NCI-H1417 (cell line): ENCODE measurements around the gene CRABP2.

Experiments
- DNase-seq, 3 experiments: peaks; one replicate each; lab custom pipeline; 2025; lab: John Stamatoyannopoulos, UW

Gene CRABP2

GRCh38 chr1:156709031-156709430 lies 3.6 kb upstream of the CRABP2 start:
- no peak for DNase-seq

DNA sequence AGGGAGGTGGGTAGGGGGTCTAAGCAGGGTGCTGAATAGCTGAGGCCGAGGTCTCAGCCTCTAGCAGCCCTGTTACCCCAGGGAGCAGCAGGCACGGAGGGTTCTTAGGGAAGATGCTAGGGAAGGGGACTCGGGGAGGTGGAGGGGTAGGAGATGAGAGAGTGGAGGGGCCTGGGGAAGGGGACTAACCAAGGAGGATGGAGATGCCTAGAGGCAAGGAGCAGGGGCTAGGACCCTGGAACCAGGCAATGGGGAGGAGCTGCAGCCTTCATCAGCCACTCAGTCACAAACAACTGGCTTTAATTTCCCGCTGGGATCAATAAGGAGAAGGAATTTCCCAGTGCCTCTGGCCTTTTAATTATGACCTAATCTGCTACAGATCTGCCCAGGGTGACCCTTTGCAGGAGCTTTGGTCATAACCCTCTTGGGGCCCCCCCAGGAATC lies 2.9 kb upstream of the CRABP2 start:
- DNase-seq = no peak

DNA sequence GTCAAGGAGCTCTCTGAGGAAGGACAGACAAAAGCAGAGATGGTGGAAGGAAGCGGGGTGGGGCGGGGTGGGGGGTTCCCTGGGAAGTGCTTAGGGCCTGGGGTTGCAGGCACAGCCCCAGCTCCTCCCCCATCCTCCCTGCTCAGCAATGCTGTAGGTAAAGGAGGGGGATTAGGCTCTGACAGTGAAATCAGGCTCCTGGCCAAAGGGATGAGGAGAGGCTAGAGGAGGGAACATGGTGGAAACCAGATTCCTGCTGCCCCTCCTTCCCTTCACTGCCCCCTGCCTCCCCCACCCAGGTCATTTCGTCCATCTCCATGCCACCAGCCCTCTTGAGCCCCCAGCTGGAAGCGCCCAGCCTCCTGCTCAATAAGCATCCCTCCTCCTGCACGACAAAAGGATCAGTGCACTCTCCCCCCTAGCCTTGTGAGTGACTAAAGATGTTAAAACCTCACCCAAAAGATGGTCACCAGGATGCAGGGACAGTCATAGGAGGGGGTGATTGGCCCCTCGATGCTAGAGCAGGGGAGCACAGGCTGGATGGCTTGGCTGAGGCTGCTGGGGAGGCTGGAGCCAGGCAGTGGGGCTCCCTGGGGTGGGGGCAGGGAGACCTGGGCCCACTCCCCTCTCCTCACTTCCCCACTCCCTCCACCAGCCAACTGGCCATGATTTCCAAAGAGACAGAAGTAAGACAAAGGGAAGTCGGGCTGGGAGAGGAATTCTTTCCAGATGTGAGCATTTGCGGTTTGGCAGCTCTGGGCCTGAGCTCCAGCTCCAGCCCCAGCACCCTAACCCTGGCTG lies 2.2 kb upstream of the CRABP2 start:
- DNase-seq = peak in 1 of 3 experiments; percentile 17

DNA sequence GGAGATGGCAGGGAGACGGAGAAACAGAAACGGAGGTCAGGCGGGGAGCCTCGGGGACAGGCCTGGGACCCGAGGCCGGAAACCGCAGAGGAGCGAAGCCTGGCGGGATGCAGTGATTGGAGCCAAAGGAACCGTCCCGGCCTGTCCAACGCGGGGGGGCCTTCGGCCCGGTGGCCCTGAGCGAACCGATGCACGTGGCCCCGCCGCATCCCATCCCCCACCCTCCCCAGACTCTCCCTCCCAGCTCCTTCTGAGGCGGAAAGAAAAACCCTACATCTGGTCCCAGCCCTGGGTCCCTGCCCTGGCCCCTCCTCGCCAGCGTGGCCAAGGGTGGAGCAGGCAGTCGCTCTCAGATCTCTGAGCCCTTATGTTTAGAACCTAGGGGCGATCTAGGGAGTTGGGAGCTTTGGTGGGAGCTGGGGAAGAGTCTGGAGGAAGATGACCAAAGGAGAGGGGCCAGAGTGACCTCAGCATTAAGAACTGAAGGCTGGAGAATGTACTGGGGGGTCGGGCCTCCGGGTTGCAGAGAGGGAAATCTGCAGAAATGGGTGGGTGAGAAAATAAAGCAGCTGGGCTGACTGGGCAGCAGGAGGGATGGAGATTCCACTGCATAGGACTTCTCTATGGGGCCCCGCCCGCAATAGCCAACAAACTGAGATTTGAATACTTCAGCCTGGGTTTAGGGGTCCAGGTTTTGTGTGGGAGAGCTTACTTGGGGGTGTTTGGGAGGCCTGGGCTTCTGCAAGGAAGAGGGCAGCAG lies 1.5 kb upstream of the CRABP2 start:
- peak in 1 of 3 experiments; percentile 73 for DNase-seq

GRCh38 chr1:156705918-156706656 lies 704 bp upstream of the CRABP2 start:
- DNase-seq = peak; percentile 75 to 88 (median 80)

DNA sequence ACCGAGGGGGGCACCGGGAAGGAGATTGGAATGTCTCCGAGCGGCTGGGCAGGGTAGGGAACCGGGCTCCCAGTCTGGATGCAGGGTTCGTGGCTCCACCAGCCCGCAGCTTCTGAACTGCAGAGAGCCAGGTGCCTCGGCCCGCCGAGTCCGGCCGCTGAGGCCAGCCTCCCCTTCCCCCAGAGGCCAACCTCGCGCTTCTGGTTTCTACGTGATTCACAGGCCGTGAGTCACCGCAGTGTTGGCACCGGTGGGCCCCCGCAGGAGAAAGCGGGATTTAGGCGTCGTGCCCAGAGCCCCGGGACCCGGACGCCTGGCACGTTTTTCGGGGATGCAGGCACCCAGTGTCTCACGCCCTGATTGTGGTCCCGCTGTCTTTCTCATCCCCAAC lies 458 bp downstream of the CRABP2 start:
- peak in 2 of 3 experiments; percentile 28 to 55 for DNase-seq

GRCh38 chr1:156704166-156704711 lies 1.1 kb downstream of the CRABP2 start:
- peak in 2 of 3 experiments; percentile 10 to 39 for DNase-seq

DNA sequence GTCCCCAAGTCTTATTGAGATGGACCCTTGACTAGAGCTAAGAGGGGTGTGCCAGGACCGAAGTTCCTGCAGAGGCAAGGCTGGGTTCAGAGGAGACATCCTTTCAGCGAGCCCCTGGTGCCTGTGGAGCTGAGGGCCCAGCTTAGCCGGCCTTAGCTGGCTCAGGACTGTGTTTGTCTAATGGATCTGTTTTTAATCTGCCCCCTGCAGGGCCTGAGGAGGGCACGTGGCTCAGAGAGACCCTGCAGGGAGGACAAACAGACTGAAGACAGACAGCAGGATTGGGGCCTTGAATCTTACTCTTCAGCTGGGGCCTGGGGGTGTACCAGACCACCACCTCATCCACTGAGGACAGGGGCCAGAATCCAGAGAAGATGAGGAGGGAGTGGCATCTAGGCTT lies 1.6 kb downstream of the CRABP2 start:
- peak in 2 of 3 experiments; percentile 38 to 67 for DNase-seq

DNA sequence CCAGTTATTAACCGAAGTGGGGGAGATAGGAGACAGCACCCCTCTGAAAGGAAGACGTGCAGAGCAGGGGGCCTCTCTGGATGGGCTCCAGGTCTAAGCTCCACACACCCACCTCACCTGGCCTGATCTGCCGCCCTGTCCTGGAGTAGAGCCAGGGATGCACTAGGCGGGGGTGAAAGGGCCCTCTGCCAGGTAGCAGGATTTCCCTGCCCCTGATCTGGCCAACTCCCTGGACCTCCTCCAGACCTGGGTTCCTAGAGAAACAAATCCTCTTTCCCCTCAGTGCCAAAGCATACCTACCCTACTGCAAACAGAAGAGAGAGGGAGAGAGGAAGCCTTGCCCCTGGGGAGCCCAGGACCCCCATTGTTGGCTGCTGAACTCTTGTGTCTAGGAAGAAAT lies 2.0 kb downstream of the CRABP2 start:
- no peak for DNase-seq

GRCh38 chr1:156700736-156701531 lies 4.4 kb downstream of the CRABP2 start:
- no peak for DNase-seq

GRCh38 chr1:156698995-156699394 lies 6.4 kb downstream of the CRABP2 start:
- DNase-seq = no peak

DNA sequence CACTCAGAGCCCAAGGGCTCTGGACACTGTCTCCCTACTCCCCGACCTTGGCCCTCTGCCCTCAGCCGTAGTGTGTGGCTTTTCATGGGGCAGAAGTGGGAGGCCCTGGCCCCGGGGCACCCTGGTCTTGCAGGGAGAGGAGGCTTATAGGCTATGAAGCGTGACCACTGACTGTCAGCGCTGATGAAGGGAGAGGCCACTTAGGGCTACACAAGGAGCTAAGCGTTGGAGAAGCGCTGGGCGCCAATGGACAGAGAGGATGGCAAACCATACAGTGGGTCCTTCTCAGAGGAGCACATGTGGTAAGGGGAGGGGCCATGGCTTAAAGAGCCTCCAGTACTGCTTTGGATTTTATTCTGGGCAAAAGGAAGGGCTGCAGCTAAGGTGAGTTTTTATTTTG lies 7.9 kb downstream of the CRABP2 start:
- DNase-seq = peak; percentile 5 to 97 (median 53)

DNA sequence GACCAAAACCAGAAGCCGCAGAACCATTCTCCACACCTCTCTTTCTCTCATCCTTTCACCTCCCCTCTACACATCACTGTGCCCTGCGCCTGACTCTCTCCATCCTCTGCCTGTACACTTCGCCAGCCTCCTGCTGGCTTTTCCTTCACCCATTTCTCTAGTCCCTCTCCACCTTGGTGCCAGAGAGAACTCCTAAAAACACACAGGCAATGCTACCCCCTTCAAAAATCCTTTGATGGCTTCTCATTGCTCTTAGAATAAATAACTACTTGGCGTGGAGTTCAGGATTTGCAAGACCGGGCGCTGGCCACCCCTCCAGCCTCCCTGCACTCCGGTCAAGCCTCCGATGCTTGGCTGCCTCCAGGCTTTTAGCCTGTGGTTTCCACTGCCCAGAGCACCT lies 8.6 kb downstream of the CRABP2 start:
- no peak for DNase-seq

DNA sequence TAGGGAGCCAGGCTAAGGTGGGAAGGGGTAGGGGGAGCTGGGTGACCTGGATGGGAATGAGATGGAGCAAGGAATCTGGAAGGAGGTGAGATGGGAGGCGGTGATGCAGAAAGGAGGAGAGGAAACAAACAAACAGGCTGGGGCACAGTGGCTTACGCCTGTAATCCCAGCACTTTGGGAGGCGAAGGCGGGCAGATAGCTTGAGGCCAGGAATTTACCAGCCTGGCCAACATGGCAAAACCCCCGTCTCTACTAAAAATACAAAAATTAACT lies 10.8 kb downstream of the CRABP2 start:
- no peak for DNase-seq

DNA sequence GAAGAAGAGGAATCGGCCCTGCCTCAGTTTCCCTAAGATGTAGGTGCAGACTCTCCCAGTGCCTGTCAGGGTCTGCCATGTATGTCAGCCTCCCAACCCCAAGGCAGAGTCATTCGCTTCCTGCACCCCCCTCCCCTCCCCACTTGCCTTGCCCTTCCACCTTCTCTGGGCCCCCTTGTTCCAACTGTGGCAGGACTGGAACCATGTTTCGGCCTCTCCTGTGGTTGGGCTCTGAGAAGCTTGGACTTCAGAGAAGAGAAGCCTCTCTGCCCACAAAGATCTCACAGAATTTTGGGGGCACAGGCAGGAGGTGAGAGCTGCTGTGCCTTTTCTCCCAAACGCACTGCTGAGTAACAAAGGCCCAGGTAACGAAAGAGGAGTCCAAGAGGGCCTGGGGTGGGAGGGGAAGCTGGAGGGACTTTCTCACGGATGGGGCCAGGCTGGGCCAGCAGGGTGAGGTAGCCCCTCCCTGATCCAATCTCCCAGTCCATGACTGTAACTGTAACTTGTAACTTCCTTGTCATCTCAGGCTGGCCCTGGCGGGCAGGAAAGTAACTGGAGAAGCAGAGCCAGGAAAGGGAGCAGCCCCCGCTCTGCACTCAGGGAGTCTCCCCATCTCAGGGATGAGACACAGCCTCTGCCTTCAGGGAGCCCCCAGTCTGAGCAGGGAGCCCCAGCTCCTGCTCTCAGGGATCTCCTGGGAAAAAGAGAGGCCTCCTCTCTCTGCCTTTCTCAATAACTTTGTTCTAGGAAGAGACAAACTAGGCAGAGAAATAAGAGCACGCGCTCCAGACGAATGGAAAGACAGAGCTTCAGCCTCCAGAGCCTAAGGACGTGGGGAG lies 11.3 kb downstream of the CRABP2 start:
- peak in 1 of 3 experiments; percentile 70 for DNase-seq

DNA sequence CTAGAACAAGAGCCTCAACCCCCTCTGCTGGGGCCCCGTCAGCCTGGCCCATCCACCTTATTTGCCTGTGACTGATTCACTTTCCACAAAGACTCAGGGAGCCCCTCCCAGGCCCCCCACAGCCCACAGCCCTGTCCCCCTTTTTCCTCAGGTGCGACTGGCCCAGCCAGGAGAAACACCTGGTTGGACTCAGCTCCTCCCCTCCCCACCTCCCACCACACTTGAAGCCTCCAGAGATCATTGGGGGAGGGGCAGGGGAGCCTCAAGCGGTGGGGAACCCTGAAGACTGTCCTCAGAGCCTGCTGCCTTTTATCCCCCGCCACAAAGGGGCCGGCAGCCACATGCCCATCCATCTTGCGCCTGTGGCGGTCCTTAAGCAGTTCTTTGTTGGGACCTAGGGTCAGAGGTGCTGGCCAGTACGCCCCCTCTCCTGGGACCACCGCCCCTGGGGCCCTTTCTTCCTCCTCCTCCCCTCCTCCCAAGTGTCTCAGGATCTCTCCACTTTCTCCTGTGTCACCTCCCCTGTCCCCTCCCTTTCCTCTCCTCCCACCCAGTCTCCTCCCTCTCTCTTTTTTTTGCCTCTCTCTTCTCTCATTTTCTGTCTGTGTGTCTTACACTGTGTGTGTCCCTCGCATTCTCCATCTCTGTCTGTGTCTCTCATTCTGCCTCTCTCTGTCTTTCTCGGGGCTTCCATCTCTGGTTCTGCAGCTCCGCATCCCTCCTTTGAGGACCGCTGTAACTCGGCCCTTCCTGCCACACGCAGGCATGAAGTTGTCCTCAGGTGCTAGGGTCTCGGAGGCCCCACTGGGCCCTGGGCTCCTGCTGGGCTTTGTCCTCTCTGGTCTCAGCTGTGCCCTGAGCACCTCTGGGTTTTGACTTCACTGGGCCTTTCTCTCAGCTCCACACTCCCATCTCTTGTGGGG lies 12.2 kb downstream of the CRABP2 start:
- peak; percentile 77 to 98 (median 89) for DNase-seq

DNA sequence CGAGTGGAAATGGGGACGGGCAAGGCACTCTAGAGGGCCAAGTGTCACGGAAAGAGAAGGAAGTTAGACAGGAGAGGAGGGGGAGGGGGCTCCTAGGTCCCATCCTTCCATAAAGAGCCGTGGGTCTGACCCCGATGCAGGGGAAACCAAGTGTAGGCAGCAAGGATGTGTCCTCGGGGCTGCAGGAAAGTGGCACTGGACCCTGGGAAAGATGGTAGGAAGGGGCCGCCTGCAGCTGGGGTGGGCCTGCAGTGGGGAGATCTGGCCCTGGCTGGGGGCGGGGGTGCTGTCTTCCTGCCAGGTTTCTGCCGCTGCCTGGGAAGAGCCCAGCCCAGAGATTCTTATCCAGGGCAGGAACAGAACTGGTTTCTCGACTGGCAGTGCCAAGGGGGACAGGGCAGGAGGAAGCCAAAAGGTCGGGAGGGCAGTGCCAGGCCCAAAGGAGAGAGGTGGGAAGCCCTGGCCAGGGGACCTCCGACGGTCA lies 12.9 kb downstream of the CRABP2 start:
- DNase-seq = peak in 1 of 3 experiments; percentile 35

GRCh38 chr1:156691665-156692440 lies 13.5 kb downstream of the CRABP2 start:
- DNase-seq = no peak

- DNase-seq = no peak
Measured at GRCh38 chr1:156691191-156691590, 14.2 kb downstream of the CRABP2 start.
